ENCODE measurements around the gene RAB4A. TPM values are rescaled to one million over a fixed set of nuclear protein-coding genes. Genes with fewer than 3 reads are reported as not detected.

RAB4A gene
- total RNA-seq, 2 experiments from 2014 or later = 26.7 to 28.7 TPM

DNA sequence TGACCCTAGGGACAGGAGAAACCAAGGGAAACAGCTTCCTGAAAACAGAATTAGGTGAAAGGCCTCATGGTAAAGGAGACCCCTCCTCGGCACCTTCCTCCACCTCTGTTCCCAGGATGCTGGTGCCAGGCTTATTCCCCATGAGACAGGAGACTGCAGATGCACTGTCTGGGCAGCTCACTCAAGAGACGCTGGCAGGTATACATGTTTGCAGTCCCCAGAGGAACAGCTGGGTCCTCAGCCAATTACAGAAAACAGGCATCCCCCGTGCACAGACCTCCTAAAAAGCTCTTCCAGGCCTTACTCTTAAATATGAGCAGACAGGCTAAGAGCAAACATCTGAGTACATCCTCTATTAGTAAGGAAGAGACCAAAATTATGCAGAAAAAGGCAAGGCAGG is 65.4 kb downstream of the RAB4A start:
- Mint-ChIP-seq H3K4me3 (no peak overlapping the region), H3K27ac (no peak overlapping the region)
- CTCF ChIA-PET = interaction anchor here (0.5 kb wide), 1 partner anchor 69 kb away, joined by 3 read pairs; no protein-coding TSS in a partner anchor

GRCh38 chr1:229339086-229339485 is 68.2 kb downstream of the RAB4A start:
- H3K4me1 Mint-ChIP-seq (ENCODE audit: low read depth) = peaks cover 46% of the 10 kb centered on the region
- no peak for TF ChIP-seq CTCF (IDR thresholded peaks at IDR 0.05)
- peaks cover 0 to under 1% of the 10 kb centered on the region in 2 experiments for H3K9me3 ChIP-seq (ENCODE audit: control insufficient read depth in 1 of 2, insufficient read depth in 1 of 2, low read length in 2 of 2)
- ChIA-PET POLR2A (interaction anchor here (0.5 kb wide), 1 partner anchor 17 kb away, joined by 3 read pairs; no protein-coding TSS in a partner anchor), CTCF (no interaction called here)
- peaks cover 38% of the 10 kb centered on the region for H3K4me1 ChIP-seq (ENCODE audit: insufficient read depth, low read length)
- intact Hi-C loops (cut with DNase I, micrococcal nuclease) = no loop called here
- no peak for ATAC-seq (ENCODE audit: poor library complexity)
- no peak for DNase-seq
- H3K4me3 ChIP-seq (ENCODE audit: low read length) = no peak overlapping the region
- peak overlapping the region; percentile 97 for H3K4me3 Mint-ChIP-seq
- H3K27me3 Mint-ChIP-seq = no peaks in the 10 kb centered on the region
- no peak overlapping the region for H3K27ac ChIP-seq (ENCODE audit: low read depth in 1 of 2, low read length in 2 of 2)
- no peaks in the 10 kb centered on the region for H3K9me3 Mint-ChIP-seq
- H3K27ac Mint-ChIP-seq = peak overlapping the region; percentile 32
- H3K36me3 ChIP-seq (ENCODE audit: insufficient read depth, low read length) = peaks cover 2% of the 10 kb centered on the region
- no peaks in the 10 kb centered on the region for H3K27me3 ChIP-seq (ENCODE audit: control insufficient read depth in 1 of 2, insufficient read depth in 2 of 2, low read length in 2 of 2)
- peaks cover 18% of the 10 kb centered on the region for H3K36me3 Mint-ChIP-seq (ENCODE audit: low read depth)

More for the DNA sequence above, 65.4 kb downstream of the RAB4A start:
- no peak for DNase-seq
- Mint-ChIP-seq H3K27me3 (no peaks in the 10 kb centered on the region), H3K9me3 (no peaks in the 10 kb centered on the region), H3K4me1 (ENCODE audit: low read depth) (peaks cover 35% of the 10 kb centered on the region), H3K36me3 (ENCODE audit: low read depth) (peaks cover 8% of the 10 kb centered on the region)
- intact Hi-C loops (cut with DNase I, micrococcal nuclease) = no loop called here
- Histone ChIP-seq H3K4me3 (ENCODE audit: low read length) (no peak overlapping the region), H3K9me3 (ENCODE audit: control insufficient read depth in 1 of 2, insufficient read depth in 1 of 2, low read length in 2 of 2) (peaks cover 0 to 8% of the 10 kb centered on the region in 2 experiments), H3K27ac (ENCODE audit: low read depth in 1 of 2, low read length in 2 of 2) (no peak overlapping the region), H3K27me3 (ENCODE audit: control insufficient read depth in 1 of 2, insufficient read depth in 2 of 2, low read length in 2 of 2) (no peaks in the 10 kb centered on the region), H3K36me3 (ENCODE audit: insufficient read depth, low read length) (peaks cover 2% of the 10 kb centered on the region), H3K4me1 (ENCODE audit: insufficient read depth, low read length) (peaks cover 21% of the 10 kb centered on the region)
- no peak for TF ChIP-seq CTCF (IDR thresholded peaks at IDR 0.05)
- no peak for ATAC-seq (ENCODE audit: poor library complexity)
- POLR2A ChIA-PET = no interaction called here

DNA sequence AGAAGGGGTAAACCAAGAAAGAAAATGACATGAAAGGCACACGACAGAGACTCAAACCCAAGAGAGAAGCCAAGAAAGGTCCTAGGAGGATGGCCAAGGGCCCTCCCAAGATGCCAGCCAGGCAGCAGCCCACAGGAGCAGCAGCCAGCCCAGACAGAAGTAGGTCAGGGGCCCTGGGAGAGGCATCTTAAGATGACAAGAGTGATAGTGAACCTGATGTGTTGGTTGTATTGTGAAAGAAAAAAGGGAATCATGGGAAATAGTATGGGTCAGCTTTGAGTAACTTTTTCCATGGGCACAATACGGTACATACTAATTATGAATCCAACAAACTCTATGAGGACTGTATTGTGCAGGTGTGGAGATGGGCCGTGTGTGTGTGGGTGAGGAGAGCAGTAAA is 68.6 kb downstream of the RAB4A start:
- ChIA-PET POLR2A (no interaction called here), CTCF (no interaction called here)
- H3K9me3 Mint-ChIP-seq = no peaks in the 10 kb centered on the region
- intact Hi-C loops (cut with DNase I, micrococcal nuclease) = no loop called here
- Histone ChIP-seq H3K27me3 (ENCODE audit: control insufficient read depth in 1 of 2, insufficient read depth in 2 of 2, low read length in 2 of 2) (no peaks in the 10 kb centered on the region), H3K4me3 (ENCODE audit: low read length) (no peak overlapping the region), H3K27ac (ENCODE audit: low read depth in 1 of 2, low read length in 2 of 2) (no peak overlapping the region), H3K36me3 (ENCODE audit: insufficient read depth, low read length) (peaks cover 2% of the 10 kb centered on the region), H3K4me1 (ENCODE audit: insufficient read depth, low read length) (peaks cover 41% of the 10 kb centered on the region), H3K9me3 (ENCODE audit: control insufficient read depth in 1 of 2, insufficient read depth in 1 of 2, low read length in 2 of 2) (no peaks in the 10 kb centered on the region)
- H3K4me3 Mint-ChIP-seq = peak overlapping the region; percentile 97
- ATAC-seq (ENCODE audit: poor library complexity) (no peak), DNase-seq (peak in 2 of 14 experiments; percentile 29 to 45)
- peaks cover 15% of the 10 kb centered on the region for H3K36me3 Mint-ChIP-seq (ENCODE audit: low read depth)
- no peak for TF ChIP-seq CTCF (IDR thresholded peaks at IDR 0.05)
- peak overlapping the region; percentile 32 for H3K27ac Mint-ChIP-seq
- peaks cover under 1% of the 10 kb centered on the region for H3K27me3 Mint-ChIP-seq
- peaks cover 46% of the 10 kb centered on the region for H3K4me1 Mint-ChIP-seq (ENCODE audit: low read depth)
